ENCODE data around the gene SLC35F5. TPM values are rescaled to one million over a fixed set of nuclear protein-coding genes. Genes with fewer than 3 reads are reported as not detected.

The SLC35F5 gene
- total and polyA plus RNA-seq, 2 of the 13 experiments (the other 11 are each of a cell fraction or from before 2014, with no cell fraction given) = 139 to 174 TPM

DNA sequence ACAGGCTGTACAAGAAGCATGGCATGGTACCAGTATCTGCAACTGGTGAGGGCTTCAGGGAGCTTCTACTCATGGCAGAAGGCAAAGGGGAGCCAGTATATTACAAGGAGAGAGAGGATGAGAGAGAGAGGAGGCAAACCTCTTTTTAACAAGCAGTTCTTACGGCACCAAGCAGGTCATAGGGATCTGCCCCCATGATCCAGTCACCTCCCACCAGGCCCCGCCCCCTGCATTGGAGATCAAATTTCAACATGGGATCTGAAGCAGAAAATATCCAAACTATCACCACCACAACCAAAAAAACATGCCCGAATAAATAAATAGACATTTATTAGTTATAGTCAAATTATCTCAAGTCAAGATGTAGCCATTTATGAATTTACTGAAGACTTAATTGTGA, 14.5 kb upstream of the SLC35F5 start:
- Histone ChIP-seq H2AFZ (ENCODE audit: low read length) (no peak overlapping the region), H3K4me1 (ENCODE audit: insufficient read depth, low read length) (peaks cover 7% of the 10 kb centered on the region), H3K27ac (ENCODE audit: extremely low read length, insufficient read depth, low read length) (no peak overlapping the region), H3K9ac (ENCODE audit: insufficient read depth, low read depth, low read length) (no peak overlapping the region), H4K20me1 (ENCODE audit: insufficient read depth, low read length) (no peaks in the 10 kb centered on the region), H3K36me3 (replicated peaks in 1 of 2; ENCODE audit: control insufficient read depth in 1 of 2, insufficient read depth in 2 of 2, low read length in 2 of 2) (no peaks in the 10 kb centered on the region), H3K4me3 (replicated peaks in 1 of 3; ENCODE audit: insufficient read depth in 1 of 3, low read depth in 2 of 3, low read length in 3 of 3) (no peak overlapping the region), H3K79me2 (ENCODE audit: insufficient read depth, low read length) (no peaks in the 10 kb centered on the region), H3K9me3 (ENCODE audit: low read length) (no peaks in the 10 kb centered on the region), H3K4me2 (ENCODE audit: low read depth, low read length) (no peak overlapping the region), H3K27me3 (ENCODE audit: control insufficient read depth in 1 of 2, insufficient read depth in 2 of 2, low read length in 2 of 2) (0 out of 5 replicates have a peak, but pooled peaks cover 0 to 4% of the 10 kb centered on the region in 2 experiments)
- FAIRE-seq (no peak), DNase-seq (ENCODE audit: low spot score) (no peak), ATAC-seq (no peak)
- in situ Hi-C loops (cut with HindIII; ENCODE audit: extremely low pct_ligation_motif_present, low pct_unique_long_range_greater_than_20kb) (loop anchor here (25.0 kb wide), 1 partner anchor 791 kb away; no protein-coding TSS in a partner anchor), intact Hi-C loops (cut with micrococcal nuclease; ENCODE audit: unreplicated experiment) (no loop called here)
- ChIA-PET POLR2A (interaction anchor here (1.2 kb wide), 1 partner anchor 15 kb away, joined by 5 read pairs; the partner anchor contains the start of gene SLC35F5), CTCF (ENCODE audit: low intra/inter-chr PET ratio, low total read pairs) (no interaction called here)
- WGBS (ENCODE audit: low lambda C conversion rate) = 60% methylated on average over 3 of the region's 3 CpGs
- no TSS peak for BruUV-seq (replicated peaks)
- TF ChIP-seq KDM6A (CRISPR knock-in tag; IDR thresholded peaks at IDR 0.05; ENCODE audit: low read depth) (no peak), FOXA1 (IDR thresholded peaks at IDR 0.05) (no peak), FOXA1 (CRISPR knock-in tag; IDR thresholded peaks at IDR 0.05) (no peak), PTBP1 (IDR thresholded peaks at IDR 0.05; ENCODE audit: low read depth, low read length, poor library complexity, severe bottlenecking) (no peak), XRCC5 (optimal IDR thresholded peaks at IDR 0.05; ENCODE audit: low read length) (no peak), ZFY (CRISPR knock-in tag; IDR thresholded peaks at IDR 0.05) (no peak), ZNF414 (CRISPR knock-in tag; IDR thresholded peaks at IDR 0.05) (no peak), ETV6 (CRISPR knock-in tag; conservative IDR thresholded peaks at IDR 0.05) (no peak), PPARG (CRISPR knock-in tag; conservative IDR thresholded peaks at IDR 0.05) (no peak), ZBTB40 (IDR thresholded peaks at IDR 0.05) (no peak), ZBTB40 (CRISPR knock-in tag; IDR thresholded peaks at IDR 0.05) (no peak)
- TF ChIP-seq, protein P1, sequence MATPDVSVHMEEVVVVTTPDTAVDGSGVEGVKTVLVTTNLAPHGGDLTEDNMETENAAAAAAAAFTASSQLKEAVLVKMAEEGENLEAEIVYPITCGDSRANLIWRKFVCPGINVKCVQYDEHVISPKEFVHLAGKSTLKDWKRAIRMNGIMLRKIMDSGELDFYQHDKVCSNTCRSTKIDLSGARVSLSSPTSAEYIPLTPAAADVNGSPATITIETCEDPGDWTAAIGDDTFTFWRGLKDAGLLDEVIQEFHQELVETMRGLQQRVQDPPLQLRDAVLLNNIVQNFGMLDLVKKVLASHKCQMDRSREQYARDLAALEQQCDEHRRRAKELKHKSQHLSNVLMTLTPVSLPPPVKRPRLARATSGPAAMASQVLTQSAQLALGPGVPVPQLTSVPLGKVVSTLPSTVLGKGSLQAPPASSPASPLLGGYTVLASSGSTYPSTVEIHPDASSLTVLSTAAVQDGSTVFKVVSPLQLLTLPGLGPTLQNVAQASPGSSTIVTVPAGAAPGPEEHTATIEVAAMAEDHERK (CRISPR knock-in tag; IDR thresholded peaks at IDR 0.05; ENCODE audit: low read depth) = no peak
